HUES6 (cell line): ENCODE results near the gene PMPCA.
"Not testable (repeated sequence)": the region's sequence is repeated elsewhere in the genome, so short reads cannot be mapped to it uniquely, and the experiment has no call there.

ENCODE experiments used
- H3K27ac ChIP-seq: 2 replicates; pipeline ENCODE4 v1.7.0; 2013; ENCODE audit warnings: low read depth, mild to moderate bottlenecking, low read length, inconsistent platforms
- H3K27me3 ChIP-seq: 2 replicates; pipeline ENCODE4 v1.6.1; 2013; ENCODE audit warnings: low read length; ENCODE audit not compliant: control insufficient read depth, insufficient read depth
- H3K36me3 ChIP-seq: 2 replicates; pipeline ENCODE4 v1.6.1; 2013; ENCODE audit warnings: low read length; ENCODE audit not compliant: control insufficient read depth, insufficient read depth
- H3K4me1 ChIP-seq: 2 replicates; pipeline ENCODE4 v1.6.1; 2013; ENCODE audit warnings: low read length; ENCODE audit not compliant: control insufficient read depth, insufficient read depth
- H3K4me3 ChIP-seq: 2 replicates; pipeline ENCODE4 v1.5.1; 2013; ENCODE audit warnings: low read depth, low read length
- H3K9ac ChIP-seq: one replicate; pipeline ENCODE4 v1.6.1; 2013; ENCODE audit warnings: mild to moderate bottlenecking, low read length
- H3K9me3 ChIP-seq: 2 replicates; pipeline ENCODE4 v1.6.1; 2013; ENCODE audit warnings: low read depth, low read length; ENCODE audit not compliant: control insufficient read depth, insufficient read depth

PMPCA gene

DNA sequence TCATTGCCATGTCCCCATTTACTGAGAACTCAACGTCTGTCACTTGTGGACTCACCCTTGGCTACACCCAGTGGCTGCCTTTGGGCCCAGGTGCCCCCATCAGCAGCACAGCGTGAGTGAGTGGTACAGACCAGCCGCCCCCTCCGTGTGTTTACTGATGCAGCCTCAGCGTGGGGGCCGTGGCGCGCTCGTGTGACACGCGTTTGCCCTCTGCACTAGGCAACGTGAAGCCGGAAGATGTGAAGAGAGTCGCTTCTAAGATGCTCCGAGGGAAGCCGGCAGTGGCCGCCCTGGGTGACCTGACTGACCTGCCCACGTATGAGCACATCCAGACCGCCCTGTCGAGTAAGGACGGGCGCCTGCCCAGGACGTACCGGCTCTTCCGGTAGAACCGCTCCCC is 12.4 kb downstream of the PMPCA start:
- Histone ChIP-seq H3K4me1 (no peaks in the 10 kb centered on the region), H3K27ac (no peak overlapping the region), H3K9ac (no peak overlapping the region), H3K9me3 (no peaks in the 10 kb centered on the region), H3K36me3 (peaks cover 76% of the 10 kb centered on the region), H3K4me3 (no peak overlapping the region), H3K27me3 (no peaks in the 10 kb centered on the region)

DNA sequence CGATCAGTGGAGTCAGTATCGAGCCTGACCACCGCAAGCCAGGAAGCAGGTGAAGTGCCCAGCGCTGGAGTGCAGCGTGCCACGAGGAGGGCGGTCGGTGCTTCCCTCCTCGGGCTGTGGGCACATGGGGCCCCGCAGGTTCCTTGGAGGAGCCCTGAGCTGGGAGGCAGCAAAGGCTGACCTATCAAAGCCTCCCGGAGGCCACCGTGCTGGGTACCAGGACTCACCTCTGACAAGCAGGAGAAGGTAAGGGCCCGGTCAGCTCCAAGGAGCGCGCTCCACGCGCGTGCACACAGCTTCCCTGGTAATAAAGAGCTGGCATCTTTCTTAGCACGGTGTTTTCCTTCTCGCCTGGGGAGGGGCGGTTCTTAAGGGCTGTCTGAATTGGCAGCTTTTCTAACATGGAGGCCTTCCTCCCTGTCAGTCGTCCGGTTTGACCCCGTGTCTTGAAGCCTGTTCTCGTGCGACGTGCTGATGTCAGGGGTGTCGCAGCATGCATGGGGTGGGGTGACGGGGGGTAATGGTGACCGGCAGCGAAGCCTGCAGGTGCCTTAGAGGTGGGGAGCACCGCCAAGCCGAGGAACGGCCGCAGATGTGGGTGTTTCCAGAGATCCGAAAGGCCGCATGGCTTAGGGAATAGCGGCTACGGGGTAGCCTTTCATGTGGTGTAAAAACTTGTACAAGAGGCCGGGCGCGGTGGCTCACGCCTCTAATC is 13.1 kb downstream of the PMPCA start:
- H3K27ac ChIP-seq: no peak overlapping the region
- peaks cover 69% of the 10 kb centered on the region for H3K36me3 ChIP-seq
- H3K27me3 ChIP-seq: no peaks in the 10 kb centered on the region
- H3K4me1 ChIP-seq: no peaks in the 10 kb centered on the region
- H3K9me3 ChIP-seq: no peaks in the 10 kb centered on the region
- H3K9ac ChIP-seq: no peak overlapping the region
- no peak overlapping the region for H3K4me3 ChIP-seq

DNA sequence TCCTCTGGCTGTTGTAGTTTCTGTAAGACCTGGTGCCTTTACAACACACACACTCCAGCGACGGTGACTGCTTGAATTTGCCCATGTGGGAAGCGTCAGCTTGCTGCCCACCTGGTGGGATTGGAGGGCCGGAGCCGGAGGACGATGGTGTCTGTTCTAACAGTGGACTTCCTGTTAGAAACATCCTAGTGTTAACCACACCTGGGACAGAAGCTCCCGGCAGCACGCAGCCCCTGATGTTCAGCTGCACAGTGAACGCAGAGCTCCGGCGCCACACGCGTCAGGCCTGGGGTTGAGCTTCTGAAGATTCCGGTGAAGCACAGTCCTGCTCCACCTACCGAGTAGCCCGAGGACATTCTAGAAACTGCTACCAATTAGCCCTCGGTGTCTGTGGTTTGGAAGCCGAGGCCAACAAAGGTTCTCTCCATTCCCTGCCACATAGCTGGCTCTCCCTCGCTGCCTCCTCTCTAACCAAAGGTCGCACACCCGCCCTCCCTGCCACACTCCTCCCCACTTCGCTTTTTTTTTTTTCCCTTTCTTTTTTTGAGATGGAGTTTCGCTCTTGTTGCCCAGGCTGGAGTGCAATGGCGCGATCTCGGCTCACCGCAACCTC is 14.4 kb downstream of the PMPCA start:
- no peaks in the 10 kb centered on the region for H3K9me3 ChIP-seq
- H3K36me3 ChIP-seq: peaks cover 67% of the 10 kb centered on the region
- no peak overlapping the region for H3K27ac ChIP-seq
- H3K4me3 ChIP-seq: no peak overlapping the region
- no peak overlapping the region for H3K9ac ChIP-seq
- H3K4me1 ChIP-seq: no peaks in the 10 kb centered on the region
- H3K27me3 ChIP-seq: no peaks in the 10 kb centered on the region

DNA sequence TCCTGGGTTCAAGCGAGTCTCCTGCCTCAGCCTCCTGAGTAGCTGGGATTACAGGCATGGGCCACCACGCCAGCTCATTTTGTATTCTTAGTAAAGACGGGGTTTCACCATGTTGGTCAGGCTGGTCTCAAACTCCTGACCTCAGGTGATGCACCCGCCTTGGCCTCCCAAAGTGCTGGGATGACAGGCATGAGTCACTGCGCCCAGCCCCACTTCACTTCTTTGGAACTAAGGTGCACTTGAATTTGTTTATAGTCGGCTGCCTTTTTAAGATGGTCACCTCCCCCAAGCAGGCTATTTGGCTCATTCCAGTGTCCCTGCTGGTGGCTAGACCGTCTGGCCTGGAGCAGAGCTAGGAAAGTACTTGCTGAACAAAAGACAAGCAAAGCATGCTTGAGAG is 14.9 kb downstream of the PMPCA start:
- H3K4me1 ChIP-seq, H3K9me3 ChIP-seq, H3K27ac ChIP-seq, H3K27me3 ChIP-seq, H3K4me3 ChIP-seq, H3K9ac ChIP-seq: not testable (repeated sequence)
- H3K36me3 ChIP-seq: peaks cover 67% of the 10 kb centered on the region

DNA sequence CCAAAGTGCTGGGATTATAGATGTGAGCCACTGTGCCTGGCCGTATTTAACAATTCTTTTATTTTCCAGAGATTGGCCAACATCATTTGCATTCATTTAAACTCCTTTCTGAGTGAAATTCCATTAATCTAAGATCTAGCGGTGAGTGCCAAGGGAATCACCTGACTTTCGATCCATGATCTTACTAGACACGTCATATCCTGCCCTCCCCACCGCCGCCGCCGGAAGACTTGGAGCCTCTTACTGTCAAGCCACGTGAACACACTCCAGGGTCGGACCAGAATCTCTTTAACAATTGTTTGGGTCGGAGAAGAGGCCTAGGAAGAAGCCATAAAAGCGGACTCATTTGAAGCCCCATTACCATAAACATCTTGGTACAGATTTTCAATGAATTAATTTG is 16.3 kb downstream of the PMPCA start:
- no peak overlapping the region for H3K9ac ChIP-seq
- no peaks in the 10 kb centered on the region for H3K9me3 ChIP-seq
- no peak overlapping the region for H3K27ac ChIP-seq
- H3K4me1 ChIP-seq: no peaks in the 10 kb centered on the region
- peaks cover 61% of the 10 kb centered on the region for H3K36me3 ChIP-seq
- H3K27me3 ChIP-seq: no peaks in the 10 kb centered on the region
- no peak overlapping the region for H3K4me3 ChIP-seq

DNA sequence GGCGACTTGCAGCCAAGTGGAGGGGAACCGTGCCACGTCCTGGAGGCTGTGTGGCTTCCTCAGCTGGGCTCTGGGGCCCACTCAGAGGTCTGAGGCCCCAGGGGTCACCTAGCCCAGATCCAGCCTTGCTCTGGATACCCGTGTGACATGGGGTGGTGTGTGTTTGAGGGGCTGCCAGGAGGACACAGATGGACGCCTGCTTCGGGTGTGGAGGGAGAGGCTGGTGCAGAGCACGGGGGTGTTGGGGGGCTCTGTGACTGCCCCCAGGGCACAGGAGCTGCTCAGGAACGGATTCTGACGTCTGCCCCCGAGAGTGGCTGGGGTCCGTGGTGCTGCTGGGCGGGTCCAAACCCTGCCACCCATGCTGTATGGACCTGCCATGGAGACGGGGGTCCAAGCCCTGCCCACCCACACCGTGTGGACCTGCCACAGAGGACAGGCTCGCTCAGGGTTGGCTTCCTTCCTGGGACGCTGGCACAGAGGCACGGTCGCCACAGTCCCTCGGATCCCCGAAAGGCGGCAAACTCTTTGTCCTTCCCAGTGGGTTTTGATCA is 18.7 kb downstream of the PMPCA start:
- Histone ChIP-seq H3K4me1 (no peaks in the 10 kb centered on the region), H3K9me3 (no peaks in the 10 kb centered on the region), H3K4me3 (no peak overlapping the region), H3K27ac (no peak overlapping the region), H3K27me3 (no peaks in the 10 kb centered on the region), H3K9ac (no peak overlapping the region), H3K36me3 (peaks cover 47% of the 10 kb centered on the region)

DNA sequence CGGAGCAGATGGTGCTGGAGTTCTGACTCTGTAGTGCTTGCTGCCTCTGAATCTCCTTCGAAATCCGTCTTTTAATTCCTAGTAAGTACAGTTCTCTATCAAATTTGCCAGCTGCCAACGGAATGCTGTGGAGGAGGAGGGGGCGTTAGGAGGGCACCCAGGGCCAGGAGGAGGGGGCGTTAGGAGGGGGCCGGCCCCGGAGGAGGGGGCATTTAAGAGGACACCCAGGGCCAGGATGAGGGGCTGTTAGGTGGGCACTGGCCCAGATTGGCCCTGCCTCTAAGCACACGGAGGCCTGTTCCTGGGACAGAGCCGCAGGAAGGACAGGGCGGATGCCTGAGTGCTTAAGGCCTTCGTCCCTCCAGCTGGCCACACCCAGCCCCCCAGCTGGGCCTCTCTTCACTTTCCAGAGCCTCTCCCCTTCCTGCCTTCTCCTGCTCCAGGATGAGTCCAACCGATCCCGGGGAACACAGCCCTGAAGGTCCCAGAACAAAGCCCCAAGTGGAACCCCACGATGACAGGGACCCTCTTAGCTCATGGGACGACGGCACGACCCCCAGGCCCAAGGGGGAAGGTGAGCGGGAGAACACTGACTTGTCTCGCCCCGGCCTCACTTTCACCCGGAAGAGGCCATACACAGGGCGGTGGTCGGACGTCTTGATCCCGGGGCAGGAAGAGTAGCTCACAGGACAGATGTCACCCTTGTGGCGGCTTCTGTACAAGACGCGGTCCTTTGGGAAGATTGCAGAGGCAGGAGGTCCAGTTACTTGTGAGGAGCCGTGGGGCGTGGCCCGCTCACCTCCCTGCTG is 19.4 kb downstream of the PMPCA start:
- no peaks in the 10 kb centered on the region for H3K4me1 ChIP-seq
- peaks cover 42% of the 10 kb centered on the region for H3K36me3 ChIP-seq
- no peak overlapping the region for H3K27ac ChIP-seq
- H3K27me3 ChIP-seq: no peaks in the 10 kb centered on the region
- no peak overlapping the region for H3K4me3 ChIP-seq
- H3K9ac ChIP-seq: no peak overlapping the region
- no peaks in the 10 kb centered on the region for H3K9me3 ChIP-seq

DNA sequence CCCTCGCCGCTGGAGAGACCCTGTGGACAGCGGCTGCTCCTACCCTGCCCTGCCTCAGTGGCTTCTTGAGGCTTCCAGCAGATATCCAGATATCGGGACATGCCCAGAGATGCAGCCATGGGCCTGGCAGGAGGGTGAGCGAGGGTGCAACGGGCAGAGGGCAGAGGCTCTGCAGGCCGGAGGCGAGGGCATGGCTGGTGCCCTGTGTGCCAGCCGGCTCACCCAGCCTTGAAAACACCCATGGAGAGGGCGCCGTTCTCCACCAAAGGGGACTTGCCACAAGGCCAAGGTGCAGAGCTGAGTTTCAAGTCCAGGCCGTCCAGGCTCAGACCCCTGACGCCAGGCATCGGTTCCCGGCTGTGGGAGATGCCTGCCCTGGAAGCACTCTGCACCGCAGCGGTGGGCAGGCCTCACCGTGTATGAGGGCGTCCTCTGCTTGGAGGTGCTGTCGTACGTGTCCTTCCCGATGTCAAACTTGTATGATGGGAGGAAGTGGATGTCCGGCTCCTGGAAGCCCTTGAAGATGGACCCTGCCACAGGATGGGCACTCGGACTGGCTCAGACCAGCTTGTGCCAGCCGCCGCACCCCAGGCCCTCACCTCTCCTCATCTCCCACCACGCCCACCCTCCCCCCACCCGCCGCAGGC is 20.3 kb downstream of the PMPCA start:
- Histone ChIP-seq H3K9me3 (no peaks in the 10 kb centered on the region), H3K4me3 (no peak overlapping the region), H3K9ac (no peak overlapping the region), H3K4me1 (no peaks in the 10 kb centered on the region), H3K27ac (no peak overlapping the region), H3K36me3 (peaks cover 45% of the 10 kb centered on the region), H3K27me3 (no peaks in the 10 kb centered on the region)

DNA sequence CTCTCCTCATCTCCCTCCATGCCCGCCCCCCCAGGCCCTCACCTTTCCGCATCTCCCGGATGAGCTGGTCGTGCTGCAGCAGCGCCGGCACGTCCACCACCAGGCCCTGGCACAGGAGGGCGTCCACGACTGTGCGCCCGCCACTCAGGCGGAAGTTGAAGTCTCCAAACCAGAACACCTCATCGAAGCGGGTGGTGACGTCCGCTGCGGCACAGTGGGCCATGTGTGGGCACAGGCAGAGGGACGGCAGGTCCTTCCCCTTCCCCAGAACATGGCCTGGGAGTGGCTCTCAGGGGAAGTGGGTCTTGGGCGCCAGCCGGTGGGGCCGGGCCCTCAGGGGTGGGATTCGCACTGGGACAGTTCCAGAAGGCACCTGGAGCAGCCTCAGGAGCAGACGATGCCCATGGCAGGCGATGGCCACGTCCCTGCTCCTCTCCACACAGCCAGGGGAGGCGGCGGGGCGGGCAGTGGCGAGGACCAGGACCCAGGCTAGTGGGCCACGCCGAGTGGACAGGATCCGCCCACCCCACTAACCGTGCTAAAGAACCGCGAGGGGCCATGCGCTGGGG is 21.4 kb downstream of the PMPCA start:
- no peaks in the 10 kb centered on the region for H3K27me3 ChIP-seq
- no peaks in the 10 kb centered on the region for H3K4me1 ChIP-seq
- no peaks in the 10 kb centered on the region for H3K9me3 ChIP-seq
- H3K9ac ChIP-seq: no peak overlapping the region
- H3K36me3 ChIP-seq: peaks cover 53% of the 10 kb centered on the region
- H3K4me3 ChIP-seq: no peak overlapping the region
- no peak overlapping the region for H3K27ac ChIP-seq

DNA sequence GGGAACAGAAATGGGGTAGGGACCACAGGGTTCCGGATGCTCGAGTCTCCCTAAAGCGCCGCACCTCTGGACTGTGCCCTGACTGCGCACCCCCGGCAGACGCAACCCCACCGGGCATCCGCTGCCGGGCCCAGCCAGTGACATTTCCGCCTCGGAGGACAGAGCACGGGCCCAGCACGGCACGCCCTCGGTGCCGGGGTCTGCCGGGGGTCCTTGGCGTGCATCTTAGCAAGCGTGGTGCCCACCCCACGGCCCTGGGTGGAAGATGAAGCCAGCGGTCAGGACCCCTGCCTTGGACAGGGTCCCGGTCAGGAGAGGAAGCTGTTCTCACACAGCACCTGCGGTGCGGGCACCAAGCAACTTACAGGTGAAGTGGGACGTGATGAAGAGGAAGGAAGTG is 22.1 kb downstream of the PMPCA start:
- H3K27me3 ChIP-seq: no peaks in the 10 kb centered on the region
- H3K9ac ChIP-seq: no peak overlapping the region
- H3K27ac ChIP-seq: no peak overlapping the region
- H3K9me3 ChIP-seq: no peaks in the 10 kb centered on the region
- peaks cover 51% of the 10 kb centered on the region for H3K36me3 ChIP-seq
- no peak overlapping the region for H3K4me3 ChIP-seq
- H3K4me1 ChIP-seq: peaks cover 4% of the 10 kb centered on the region; the same call in 1 of the 2 replicates
